Measurements from ENCODE around the gene JPH3.

Gene JPH3

DNA sequence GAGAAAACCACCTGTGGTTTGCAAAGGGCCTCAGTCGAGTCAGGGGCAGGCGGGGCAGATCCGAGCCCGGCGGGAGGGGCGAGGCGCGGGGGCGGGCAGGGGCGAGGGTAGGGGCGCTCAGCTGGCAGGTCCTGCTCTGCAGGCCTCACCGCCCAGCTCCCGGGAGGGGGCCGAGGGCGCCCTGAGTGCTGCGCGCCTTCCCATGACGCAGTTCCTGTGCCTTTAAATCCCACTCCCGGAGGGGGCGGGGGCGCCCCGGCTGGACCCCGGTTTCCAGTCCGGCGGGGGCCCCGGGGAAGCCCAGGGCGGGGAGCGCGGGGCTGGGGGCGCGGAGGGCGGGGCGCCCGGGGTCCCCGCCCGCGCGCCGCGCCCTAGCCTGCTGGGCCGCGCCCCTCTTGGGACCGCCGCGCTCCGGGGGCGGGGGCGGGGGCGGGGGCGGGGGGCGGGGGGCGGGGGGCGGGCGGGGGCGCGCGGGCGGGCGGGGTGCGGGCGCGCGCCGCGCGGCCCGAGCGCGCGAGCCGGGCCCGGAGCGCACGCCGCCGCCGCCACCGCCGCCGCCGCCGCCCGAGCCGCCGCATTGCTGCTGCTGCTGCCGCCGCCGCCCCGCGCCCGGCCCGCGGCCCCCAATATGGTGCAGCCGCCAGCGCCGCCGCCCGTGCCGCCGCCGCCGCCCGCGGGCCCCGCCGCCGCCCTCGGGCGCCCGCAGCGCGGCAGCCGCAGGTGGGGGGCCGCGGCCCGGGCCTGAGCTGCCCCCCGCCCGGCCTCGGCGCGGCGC is at the start of gene JPH3:
TSS of gene JPH3 (plus strand) at position 508 of the 775 bp plus-strand sequence. CDS start 639 bp downstream, outside the sequence.
- no peak within 1 kb of the TSS for H3K4me3 ChIP-seq (ENCODE audit: low read depth, low read length)

DNA sequence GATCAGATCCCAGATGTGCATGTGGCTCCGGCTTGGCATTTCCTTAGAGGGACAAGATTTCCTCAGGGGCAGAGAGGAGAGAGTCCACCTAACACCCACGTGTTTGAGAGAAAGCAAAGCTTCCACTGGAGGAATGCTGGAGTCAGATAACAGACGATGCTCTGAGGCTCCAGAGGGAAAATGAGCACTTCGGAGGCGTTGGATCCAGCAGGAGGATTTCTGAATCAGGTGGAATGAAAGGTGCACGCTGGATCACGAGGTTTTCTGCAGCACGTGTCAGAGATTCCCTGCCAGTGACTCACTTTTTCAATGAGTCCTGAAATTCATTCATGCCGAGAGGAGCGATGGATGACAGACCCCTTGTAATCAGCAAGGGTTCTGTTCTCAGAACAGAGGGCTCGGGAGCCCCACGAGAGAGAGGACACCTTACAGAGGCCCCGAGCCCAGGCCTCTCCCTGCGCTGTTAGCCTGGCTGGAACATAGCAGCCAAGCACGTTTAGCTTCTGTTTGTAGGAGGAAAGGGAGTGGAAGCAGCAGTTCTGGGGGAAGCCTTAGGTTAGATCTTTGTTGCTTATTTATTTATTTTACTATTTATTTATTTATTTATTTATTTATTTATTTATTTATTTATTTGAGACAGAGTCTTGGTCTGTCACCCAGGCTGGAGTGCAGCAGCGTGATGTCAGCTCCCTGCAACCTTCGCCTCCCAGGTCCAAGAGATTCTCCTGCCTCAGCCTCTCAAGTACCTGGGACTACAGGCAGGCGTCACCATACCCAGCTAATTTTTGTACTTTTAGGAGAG is 49.3 kb upstream of the JPH3 start:
- no peak overlapping the region for H3K4me3 ChIP-seq (ENCODE audit: low read depth, low read length)
- TF ChIP-seq, protein P1, sequence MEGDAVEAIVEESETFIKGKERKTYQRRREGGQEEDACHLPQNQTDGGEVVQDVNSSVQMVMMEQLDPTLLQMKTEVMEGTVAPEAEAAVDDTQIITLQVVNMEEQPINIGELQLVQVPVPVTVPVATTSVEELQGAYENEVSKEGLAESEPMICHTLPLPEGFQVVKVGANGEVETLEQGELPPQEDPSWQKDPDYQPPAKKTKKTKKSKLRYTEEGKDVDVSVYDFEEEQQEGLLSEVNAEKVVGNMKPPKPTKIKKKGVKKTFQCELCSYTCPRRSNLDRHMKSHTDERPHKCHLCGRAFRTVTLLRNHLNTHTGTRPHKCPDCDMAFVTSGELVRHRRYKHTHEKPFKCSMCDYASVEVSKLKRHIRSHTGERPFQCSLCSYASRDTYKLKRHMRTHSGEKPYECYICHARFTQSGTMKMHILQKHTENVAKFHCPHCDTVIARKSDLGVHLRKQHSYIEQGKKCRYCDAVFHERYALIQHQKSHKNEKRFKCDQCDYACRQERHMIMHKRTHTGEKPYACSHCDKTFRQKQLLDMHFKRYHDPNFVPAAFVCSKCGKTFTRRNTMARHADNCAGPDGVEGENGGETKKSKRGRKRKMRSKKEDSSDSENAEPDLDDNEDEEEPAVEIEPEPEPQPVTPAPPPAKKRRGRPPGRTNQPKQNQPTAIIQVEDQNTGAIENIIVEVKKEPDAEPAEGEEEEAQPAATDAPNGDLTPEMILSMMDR (IDR thresholded peaks at IDR 0.05; ENCODE audit: borderline replicate concordance, insufficient read depth, low read depth, low read length), result no peak

More for the DNA sequence above, at the start of gene JPH3:
- TF ChIP-seq, protein P1 (IDR thresholded peaks at IDR 0.05; ENCODE audit: borderline replicate concordance, insufficient read depth, low read depth, low read length), result no peak

DNA sequence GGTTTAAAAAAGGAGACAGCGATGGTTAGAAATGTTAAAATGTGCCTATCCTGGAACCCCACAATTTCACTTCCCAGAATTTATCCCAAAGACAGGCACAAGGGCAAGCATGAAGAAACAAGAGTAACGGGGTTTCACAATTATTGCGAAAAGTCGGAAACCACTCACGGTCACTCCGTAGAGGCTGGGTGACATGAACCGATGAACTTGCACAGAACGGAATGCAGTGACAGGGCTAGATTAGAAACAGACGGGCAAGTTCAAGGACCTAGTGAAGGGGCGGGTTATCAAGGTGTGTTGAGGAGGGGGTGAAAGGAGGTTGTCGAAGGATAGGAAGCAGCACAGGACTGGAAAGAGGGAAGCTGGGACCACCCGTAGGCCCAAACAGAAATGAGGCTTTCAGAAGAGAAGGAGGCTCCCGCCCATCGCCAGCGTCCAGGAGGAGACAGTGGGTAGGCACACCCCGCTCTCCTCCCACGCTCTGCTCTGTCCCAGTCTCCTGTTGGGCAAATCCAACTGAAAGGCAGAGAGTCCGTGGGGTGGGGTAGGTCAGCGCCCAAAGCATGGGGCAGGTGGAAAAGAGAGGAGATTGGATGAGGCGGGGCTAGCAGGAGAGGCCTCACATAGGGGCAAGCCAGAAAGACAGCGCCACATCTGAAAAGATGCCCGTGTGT is 47.4 kb upstream of the JPH3 start:
- TF ChIP-seq, protein P1 (IDR thresholded peaks at IDR 0.05; ENCODE audit: borderline replicate concordance, insufficient read depth, low read depth, low read length), result no peak
- no peak overlapping the region for H3K4me3 ChIP-seq (ENCODE audit: low read depth, low read length)

DNA sequence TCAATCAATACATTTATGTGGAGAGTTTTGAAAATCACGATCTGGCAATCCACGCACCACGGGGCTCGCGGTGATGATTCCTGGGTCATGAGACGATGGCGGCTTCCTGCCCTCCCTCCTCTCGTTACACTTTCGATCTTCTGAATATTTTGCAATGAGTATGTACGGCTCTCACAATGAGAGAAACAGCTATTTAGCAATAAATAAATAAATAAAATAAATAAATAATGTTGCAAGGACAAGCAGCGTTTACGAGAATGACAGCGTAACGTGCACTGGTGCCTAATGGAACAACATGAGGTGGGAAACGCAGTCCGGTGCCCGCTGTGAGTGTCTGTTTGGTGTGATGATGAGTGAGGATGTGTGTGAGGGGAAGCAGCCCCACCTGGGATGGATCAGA is 46.7 kb upstream of the JPH3 start:
- H3K4me3 ChIP-seq (ENCODE audit: low read depth, low read length), result no peak overlapping the region
- TF ChIP-seq, protein P1 (IDR thresholded peaks at IDR 0.05; ENCODE audit: borderline replicate concordance, insufficient read depth, low read depth, low read length), result no peak

DNA sequence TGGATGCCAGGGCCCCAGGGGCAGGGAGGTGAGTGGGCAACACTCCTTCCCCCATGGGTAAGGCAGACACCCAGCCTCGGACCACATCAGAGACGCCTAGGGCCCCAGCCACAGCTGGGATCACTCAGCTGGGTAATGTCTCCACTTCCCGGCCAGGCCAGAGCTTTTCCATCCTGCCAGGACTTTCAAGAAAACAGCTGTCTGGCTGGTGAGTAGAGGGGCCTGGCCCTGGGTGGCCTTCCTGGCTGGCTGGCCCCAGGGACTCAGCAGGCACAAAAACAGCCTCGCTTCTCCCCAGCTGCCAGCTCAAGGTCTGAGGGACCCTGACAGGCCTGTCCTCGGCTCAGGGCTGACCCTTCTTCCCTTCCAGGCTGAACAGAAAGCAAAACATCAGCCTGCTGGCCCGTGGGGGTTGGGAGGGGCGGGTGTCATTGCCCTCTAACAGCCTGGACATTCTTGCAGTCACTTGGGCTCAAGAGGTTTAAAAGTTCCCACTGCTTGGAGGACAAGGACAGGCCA is 45.3 kb upstream of the JPH3 start:
- no peak overlapping the region for H3K4me3 ChIP-seq (ENCODE audit: low read depth, low read length)

DNA sequence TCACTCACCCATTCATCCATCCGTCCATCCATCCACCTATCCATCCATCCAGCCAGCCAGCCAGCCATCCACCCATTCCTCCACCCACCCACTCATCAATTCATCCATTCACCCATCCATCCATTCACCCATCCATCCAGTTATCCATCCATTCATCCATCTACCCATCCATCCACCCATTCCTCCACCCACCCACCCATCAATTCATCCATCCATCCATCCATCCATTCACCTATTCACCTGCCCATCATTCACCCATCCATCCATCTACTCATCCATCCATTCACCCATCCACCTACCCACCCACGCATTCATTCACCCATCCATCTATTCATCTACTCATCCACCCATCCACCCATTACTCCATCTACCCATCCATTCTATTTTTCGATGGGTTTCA is 43.6 kb upstream of the JPH3 start:
- H3K4me3 ChIP-seq (ENCODE audit: low read depth, low read length), result no peak overlapping the region
- TF ChIP-seq, protein P1 (IDR thresholded peaks at IDR 0.05; ENCODE audit: borderline replicate concordance, insufficient read depth, low read depth, low read length), result no peak

More for the DNA sequence above, 45.3 kb upstream of the JPH3 start:
- TF ChIP-seq, protein P1 (IDR thresholded peaks at IDR 0.05; ENCODE audit: borderline replicate concordance, insufficient read depth, low read depth, low read length), result no peak

Data from GM12875 (cell line).